Left ventricle myocardium inferior (tissue), 1 donor: Measurements from ENCODE around the gene TMC1. TPM values are rescaled to one million over a fixed set of nuclear protein-coding genes. Genes with fewer than 3 reads are reported as not detected.

Experiments used
- DNase-seq: peaks from one replicate; pipeline ENCODE4 v3.0.0-alpha.2; 2020
- H3K27ac ChIP-seq: fragments of 200-600 bp; replicated peaks from 2 replicates; pipeline ENCODE4 v1.8.0; 2021
- H3K27me3 ChIP-seq: fragments of 200-600 bp; 2 replicates; pipeline ENCODE4 v1.8.0; 2021; ENCODE audit warnings: low read depth
- H3K36me3 ChIP-seq: fragments of 200-600 bp; 2 replicates; pipeline ENCODE4 v1.8.0; 2021
- H3K4me1 ChIP-seq: fragments of 200-600 bp; 2 replicates; pipeline ENCODE4 v1.8.0; 2021
- H3K4me3 ChIP-seq: fragments of 200-600 bp; 2 replicates; pipeline ENCODE4 v1.8.0; 2021; ENCODE audit warnings: mild to moderate bottlenecking, moderate library complexity
- H3K9me3 ChIP-seq: fragments of 200-600 bp; replicated peaks from 2 replicates; pipeline ENCODE4 v1.8.0; 2021
- intact Hi-C: fragments of 100-400 bp; cut with micrococcal nuclease; formaldehyde crosslinking; loops from one replicate; pipeline ENCODE4 v1.11.0; 2022
- total RNA-seq: library from RNA; stranded (reverse); fragmentation: NEBNext Ultra II Directional; extraction: Animal tissue kit (Norgen Biotek cat#: 25700); gene quantifications from one replicate; pipeline ENCODE4 v1.2.1, GENCODE V29; 2021
- TF ChIP-seq, protein P1 (sequence below): fragments of 200-600 bp; IDR thresholded peaks from 2 replicates; pipeline ENCODE4 v1.8.0; 2021; ENCODE audit warnings: antibody characterized with exemption, mild to moderate bottlenecking, borderline replicate concordance
- donor health status: DM: no; HTN: yes; CAD: no; lungs with severe emphysema.

Gene TMC1
- total RNA-seq, 1 donor from 2014 or later, result 0.25 TPM

DNA sequence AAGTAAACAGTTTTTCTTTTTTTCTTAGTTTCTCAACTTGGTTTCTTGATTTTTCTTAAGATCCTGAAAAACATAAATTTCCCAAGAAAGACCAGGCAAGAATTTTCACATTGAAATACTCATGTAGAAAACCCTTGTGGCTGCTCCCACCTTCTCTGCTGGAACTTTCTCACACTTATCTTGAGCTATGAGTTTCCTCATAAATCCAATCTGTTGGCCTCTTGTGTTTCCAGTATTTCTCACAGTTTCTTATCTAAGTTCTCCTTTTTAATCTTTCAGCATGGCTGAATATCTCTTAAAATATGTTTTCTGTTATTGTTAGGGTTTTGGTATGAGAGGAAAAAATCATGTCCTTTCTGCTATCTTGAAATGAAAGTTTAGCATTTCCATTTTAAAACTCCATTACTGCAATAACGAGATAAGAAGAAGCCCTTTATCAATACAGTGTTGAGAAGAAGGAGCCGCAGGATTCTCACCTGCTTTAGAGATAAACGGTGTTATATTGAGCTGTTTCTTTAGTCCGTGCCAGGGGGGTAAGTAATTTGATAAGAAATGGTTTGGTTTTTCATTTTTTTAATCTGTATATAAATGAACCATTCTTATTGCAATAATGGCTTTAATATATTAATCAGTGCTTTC, 342.2 kb downstream of the TMC1 start:
- intact Hi-C loops, result no loop called here
- Histone ChIP-seq H3K4me3 (no peak overlapping the region), H3K27me3 (no peaks in the 10 kb centered on the region), H3K9me3 (peaks cover 5% of the 10 kb centered on the region), H3K36me3 (no peaks in the 10 kb centered on the region), H3K4me1 (no peaks in the 10 kb centered on the region), H3K27ac (no peak overlapping the region)
- no peak for DNase-seq
- TF ChIP-seq, protein P1, sequence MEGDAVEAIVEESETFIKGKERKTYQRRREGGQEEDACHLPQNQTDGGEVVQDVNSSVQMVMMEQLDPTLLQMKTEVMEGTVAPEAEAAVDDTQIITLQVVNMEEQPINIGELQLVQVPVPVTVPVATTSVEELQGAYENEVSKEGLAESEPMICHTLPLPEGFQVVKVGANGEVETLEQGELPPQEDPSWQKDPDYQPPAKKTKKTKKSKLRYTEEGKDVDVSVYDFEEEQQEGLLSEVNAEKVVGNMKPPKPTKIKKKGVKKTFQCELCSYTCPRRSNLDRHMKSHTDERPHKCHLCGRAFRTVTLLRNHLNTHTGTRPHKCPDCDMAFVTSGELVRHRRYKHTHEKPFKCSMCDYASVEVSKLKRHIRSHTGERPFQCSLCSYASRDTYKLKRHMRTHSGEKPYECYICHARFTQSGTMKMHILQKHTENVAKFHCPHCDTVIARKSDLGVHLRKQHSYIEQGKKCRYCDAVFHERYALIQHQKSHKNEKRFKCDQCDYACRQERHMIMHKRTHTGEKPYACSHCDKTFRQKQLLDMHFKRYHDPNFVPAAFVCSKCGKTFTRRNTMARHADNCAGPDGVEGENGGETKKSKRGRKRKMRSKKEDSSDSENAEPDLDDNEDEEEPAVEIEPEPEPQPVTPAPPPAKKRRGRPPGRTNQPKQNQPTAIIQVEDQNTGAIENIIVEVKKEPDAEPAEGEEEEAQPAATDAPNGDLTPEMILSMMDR, result no peak

DNA sequence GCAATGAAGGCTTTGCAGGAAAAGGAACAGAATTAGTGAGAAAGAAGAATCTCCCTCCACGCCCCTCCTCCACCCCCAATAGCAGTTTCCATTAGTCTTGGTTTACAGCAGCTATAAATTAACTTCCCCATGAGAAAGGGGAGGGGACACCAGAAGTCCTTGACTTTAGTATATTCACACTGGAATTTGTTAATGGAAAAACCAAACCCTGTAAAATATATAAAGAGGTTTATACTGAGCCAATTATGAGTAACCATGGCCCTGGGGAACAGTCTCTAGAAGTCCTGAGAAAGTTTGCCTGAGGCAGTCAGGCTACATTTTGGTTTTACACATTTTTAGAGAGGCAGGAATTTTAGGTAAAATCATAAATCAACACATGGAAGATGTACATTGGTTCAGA, 342.9 kb downstream of the TMC1 start:
- no peaks in the 10 kb centered on the region for H3K4me1 ChIP-seq
- no peak overlapping the region for H3K27ac ChIP-seq
- DNase-seq, result no peak
- no peak overlapping the region for H3K4me3 ChIP-seq
- peaks cover 5% of the 10 kb centered on the region for H3K9me3 ChIP-seq
- no peaks in the 10 kb centered on the region for H3K27me3 ChIP-seq
- H3K36me3 ChIP-seq, result no peaks in the 10 kb centered on the region
- intact Hi-C loops, result no loop called here
- TF ChIP-seq, protein P1, result no peak

DNA sequence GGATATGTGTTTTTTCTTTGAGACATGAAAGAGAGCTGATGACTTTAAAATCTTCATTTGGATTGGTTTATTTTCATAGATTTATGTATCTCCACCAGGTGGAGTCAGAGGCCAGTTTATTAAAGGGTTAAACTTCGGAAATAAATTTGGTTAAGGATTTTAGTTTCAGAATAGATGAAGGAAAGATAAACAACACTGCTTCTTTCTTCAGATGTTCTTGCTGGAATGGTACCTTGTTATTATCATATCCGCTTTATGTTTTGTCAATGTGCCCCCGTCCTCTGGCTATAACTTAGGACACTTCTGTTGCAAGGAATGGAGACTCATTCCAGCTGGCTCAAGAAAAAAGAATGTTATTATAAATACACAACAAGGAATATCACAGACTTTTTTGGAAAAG, 350.3 kb downstream of the TMC1 start:
- H3K4me3 ChIP-seq, result peak overlapping the region; percentile 41
- H3K27ac ChIP-seq, result no peak overlapping the region

DNA sequence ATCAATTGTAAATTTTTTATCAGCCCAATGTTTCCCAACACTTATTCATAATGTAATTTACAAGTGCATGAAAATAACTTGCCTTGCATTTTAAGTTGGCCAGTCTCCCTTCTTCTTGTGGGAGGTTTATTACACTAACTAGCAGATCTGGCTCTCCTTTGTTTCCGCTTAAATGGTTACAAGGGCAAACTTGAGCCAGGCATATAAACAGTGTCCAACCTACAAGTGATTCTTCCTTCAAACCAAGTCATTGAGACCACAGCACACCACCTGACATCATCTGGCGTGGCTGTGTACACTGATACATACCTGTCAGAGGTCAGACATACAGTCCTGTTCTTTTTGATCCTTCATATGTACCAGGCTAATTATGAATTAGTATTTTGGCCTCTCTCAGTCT, 351.3 kb downstream of the TMC1 start:
- Histone ChIP-seq H3K36me3 (no peaks in the 10 kb centered on the region), H3K4me1 (peaks cover 26% of the 10 kb centered on the region), H3K27ac (no peak overlapping the region), H3K4me3 (no peak overlapping the region), H3K27me3 (no peaks in the 10 kb centered on the region), H3K9me3 (no peaks in the 10 kb centered on the region)
- intact Hi-C loops, result loop anchor here (5.0 kb wide), 1 partner anchor 150 kb away; no protein-coding TSS in a partner anchor
- no peak for DNase-seq
- TF ChIP-seq, protein P1, result no peak

More for the DNA sequence above, 350.3 kb downstream of the TMC1 start:
- H3K9me3 ChIP-seq, result peaks cover 2% of the 10 kb centered on the region
- TF ChIP-seq, protein P1, result peak; percentile 62
- H3K27me3 ChIP-seq, result no peaks in the 10 kb centered on the region
- intact Hi-C loops, result loop anchor here (5.0 kb wide), 1 partner anchor 151 kb away; no protein-coding TSS in a partner anchor
- no peak for DNase-seq
- H3K36me3 ChIP-seq, result no peaks in the 10 kb centered on the region
- H3K4me1 ChIP-seq, result peaks cover 26% of the 10 kb centered on the region

DNA sequence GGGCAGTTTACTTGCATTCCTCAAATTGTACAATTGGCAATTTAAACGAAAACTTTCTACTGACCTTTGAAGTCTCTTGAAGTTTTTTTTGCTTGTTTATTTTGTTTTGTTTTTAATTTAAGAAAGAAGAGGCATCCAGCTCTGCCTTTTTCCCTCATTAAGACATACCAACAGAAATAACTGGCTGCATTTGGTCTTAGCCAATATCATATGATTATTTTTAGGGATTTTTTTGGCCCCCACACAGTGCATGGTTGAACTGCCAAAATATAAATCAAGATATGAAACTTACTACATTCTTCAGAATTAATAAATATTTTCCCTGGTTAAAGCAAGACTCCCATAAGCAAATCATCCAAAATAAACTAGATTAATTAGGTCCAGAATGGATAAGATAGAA, 352.0 kb downstream of the TMC1 start:
- TF ChIP-seq, protein P1, result no peak
- peaks cover 26% of the 10 kb centered on the region for H3K4me1 ChIP-seq
- intact Hi-C loops, result loop anchor here (5.0 kb wide), 1 partner anchor 149 kb away; no protein-coding TSS in a partner anchor
- no peaks in the 10 kb centered on the region for H3K36me3 ChIP-seq
- no peak overlapping the region for H3K4me3 ChIP-seq
- no peaks in the 10 kb centered on the region for H3K27me3 ChIP-seq
- no peaks in the 10 kb centered on the region for H3K9me3 ChIP-seq
- no peak overlapping the region for H3K27ac ChIP-seq
- no peak for DNase-seq
